ENCODE results near the gene PLAGL2. TPM values are rescaled to one million over a fixed set of nuclear protein-coding genes. Genes with fewer than 3 reads are reported as not detected.

Gene PLAGL2
- total and polyA plus RNA-seq, 2 donors from 2014 or later: 3.8 to 9.2 TPM

DNA sequence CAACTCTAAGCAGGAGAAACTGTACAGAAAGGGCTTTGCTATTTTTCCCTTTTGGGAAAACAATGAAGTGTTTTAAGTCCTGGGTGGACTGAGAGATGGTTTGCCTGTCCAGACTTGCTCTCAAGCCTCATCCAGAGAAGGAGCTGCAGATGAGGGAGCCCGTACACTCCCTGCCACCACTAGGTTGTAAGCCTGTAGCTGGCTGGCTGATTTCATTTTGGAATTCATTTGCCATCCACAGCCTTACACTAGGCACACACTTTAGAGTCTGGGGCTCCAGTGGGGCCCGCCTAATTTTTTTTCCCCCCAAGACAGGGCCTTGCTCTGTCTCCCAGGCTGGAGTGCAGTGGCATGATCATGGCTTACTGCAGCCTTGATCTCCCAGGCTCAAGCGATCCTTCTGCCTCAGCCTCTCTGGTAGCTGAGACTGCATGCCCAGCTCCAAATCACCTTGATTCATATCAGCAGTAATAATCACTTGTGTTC, 28.5 kb upstream of the PLAGL2 start:
- FAIRE-seq: no peak
- peaks cover 3 to 33% (median 24%) of the 10 kb centered on the region in 3 donors for H3K36me3 ChIP-seq (ENCODE audit: control insufficient read depth in 2 of 3, insufficient read depth in 3 of 3, low read length in 3 of 3)

DNA sequence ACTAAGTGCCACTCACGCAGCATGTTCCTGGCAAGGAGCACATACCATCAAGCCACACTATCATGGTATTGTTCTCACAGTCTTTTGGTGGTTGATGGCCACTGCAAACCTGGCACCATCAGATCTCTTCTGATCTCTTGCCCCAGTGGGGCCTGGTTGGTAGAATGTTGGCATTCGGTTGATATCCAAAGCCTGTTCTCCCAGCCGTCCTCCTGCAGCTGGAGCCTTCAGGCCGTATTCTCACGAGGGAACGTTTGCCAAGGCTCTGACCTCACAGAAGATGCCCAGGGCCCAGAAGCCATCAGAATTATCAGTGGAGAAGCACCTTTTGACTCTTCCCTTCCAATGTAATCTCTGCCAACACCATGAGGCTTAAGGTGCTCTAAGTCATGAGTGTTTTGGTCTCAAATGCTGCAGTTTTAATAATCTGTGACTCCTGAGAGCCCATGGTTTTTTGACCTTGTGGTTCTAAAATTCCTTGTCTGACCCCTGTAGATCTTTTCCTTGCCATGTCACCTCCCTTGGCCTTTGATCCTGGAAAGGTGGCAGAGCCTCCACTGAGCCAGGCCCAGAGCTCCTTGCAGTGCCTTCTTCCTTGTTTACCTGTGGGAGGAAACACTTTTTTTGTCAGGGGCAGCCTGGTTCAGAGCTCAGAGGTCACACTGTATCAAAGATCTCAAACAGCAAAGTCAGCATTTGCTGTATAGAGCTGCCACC, 27.9 kb upstream of the PLAGL2 start:
- FAIRE-seq (no peak), DNase-seq (no peak)
- H3K27me3 ChIP-seq (ENCODE audit: control insufficient read depth, insufficient read depth, low read length): no peaks in the 10 kb centered on the region
- peaks cover 0 to 7% (median 5%) of the 10 kb centered on the region in 3 donors for H3K4me1 ChIP-seq (ENCODE audit: control insufficient read depth in 2 of 3, insufficient read depth in 2 of 3, low read depth in 1 of 3, low read length in 3 of 3)
- intact Hi-C loops (cut with DNase I): no loop called here
- no peak overlapping the region for H3K27ac ChIP-seq (ENCODE audit: low read depth in 2 of 2, low read length in 2 of 2)
- no peak overlapping the region for H3K9ac ChIP-seq (ENCODE audit: low read length in 3 of 3)
- no peak overlapping the region for H3K4me3 ChIP-seq (ENCODE audit: low read length in 3 of 3)
- TF ChIP-seq, protein P1, sequence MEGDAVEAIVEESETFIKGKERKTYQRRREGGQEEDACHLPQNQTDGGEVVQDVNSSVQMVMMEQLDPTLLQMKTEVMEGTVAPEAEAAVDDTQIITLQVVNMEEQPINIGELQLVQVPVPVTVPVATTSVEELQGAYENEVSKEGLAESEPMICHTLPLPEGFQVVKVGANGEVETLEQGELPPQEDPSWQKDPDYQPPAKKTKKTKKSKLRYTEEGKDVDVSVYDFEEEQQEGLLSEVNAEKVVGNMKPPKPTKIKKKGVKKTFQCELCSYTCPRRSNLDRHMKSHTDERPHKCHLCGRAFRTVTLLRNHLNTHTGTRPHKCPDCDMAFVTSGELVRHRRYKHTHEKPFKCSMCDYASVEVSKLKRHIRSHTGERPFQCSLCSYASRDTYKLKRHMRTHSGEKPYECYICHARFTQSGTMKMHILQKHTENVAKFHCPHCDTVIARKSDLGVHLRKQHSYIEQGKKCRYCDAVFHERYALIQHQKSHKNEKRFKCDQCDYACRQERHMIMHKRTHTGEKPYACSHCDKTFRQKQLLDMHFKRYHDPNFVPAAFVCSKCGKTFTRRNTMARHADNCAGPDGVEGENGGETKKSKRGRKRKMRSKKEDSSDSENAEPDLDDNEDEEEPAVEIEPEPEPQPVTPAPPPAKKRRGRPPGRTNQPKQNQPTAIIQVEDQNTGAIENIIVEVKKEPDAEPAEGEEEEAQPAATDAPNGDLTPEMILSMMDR (IDR thresholded peaks at IDR 0.05; ENCODE audit: borderline replicate concordance, extremely low read depth, insufficient read depth): no peak
- no peaks in the 10 kb centered on the region for H3K9me3 ChIP-seq (ENCODE audit: control insufficient read depth in 2 of 3, insufficient read depth in 1 of 3, low read length in 3 of 3)
- H3K36me3 ChIP-seq (ENCODE audit: control insufficient read depth in 2 of 3, insufficient read depth in 3 of 3, low read length in 3 of 3): peaks cover 3 to 38% (median 24%) of the 10 kb centered on the region in 3 donors

More for the DNA sequence above, 28.5 kb upstream of the PLAGL2 start:
- Histone ChIP-seq H3K4me1 (ENCODE audit: control insufficient read depth in 2 of 3, insufficient read depth in 2 of 3, low read depth in 1 of 3, low read length in 3 of 3) (peaks cover 0 to 7% (median 5%) of the 10 kb centered on the region in 3 donors), H3K27ac (ENCODE audit: low read depth in 2 of 2, low read length in 2 of 2) (no peak overlapping the region), H3K9ac (ENCODE audit: low read length in 3 of 3) (no peak overlapping the region), H3K4me3 (ENCODE audit: low read length in 3 of 3) (no peak overlapping the region), H3K27me3 (ENCODE audit: control insufficient read depth, insufficient read depth, low read length) (no peaks in the 10 kb centered on the region), H3K9me3 (ENCODE audit: control insufficient read depth in 2 of 3, insufficient read depth in 1 of 3, low read length in 3 of 3) (no peaks in the 10 kb centered on the region)
- intact Hi-C loops (cut with DNase I): no loop called here
- DNase-seq: no peak
- TF ChIP-seq, protein P1 (IDR thresholded peaks at IDR 0.05; ENCODE audit: borderline replicate concordance, extremely low read depth, insufficient read depth): no peak

DNA sequence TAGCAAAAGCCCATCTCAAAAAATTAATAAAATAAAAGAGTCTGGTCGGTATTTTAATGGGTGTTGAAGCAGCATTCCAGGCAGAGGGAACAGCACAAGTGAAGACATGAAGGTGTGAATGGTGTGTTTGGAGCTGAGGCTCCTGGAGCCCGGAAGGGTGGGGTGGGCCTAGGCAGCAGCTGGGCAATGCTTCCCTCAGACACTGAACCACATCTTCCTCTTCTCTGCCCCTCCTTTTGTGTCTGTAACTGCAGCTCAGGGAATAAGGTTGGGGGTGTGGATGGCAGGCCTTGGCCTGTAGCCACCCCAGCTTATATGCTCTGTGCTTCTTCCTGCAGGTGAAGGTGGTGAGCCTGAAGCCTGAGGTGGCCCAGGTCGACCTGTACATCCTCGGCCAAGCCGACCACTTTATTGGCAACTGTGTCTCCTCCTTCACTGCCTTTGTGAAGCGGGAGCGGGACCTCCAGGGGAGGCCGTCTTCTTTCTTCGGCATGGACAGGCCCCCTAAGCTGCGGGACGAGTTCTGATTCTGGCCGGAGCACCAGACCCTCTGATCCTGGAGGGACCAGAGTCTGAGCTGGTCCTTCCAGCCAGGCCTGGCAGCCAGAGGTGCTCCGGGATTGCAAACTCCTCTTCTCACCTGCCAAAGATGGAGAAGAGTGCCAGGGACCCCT, 26.7 kb upstream of the PLAGL2 start:
- no peak overlapping the region for H3K27ac ChIP-seq (ENCODE audit: low read depth in 2 of 2, low read length in 2 of 2)
- TF ChIP-seq, protein P1 (IDR thresholded peaks at IDR 0.05; ENCODE audit: borderline replicate concordance, extremely low read depth, insufficient read depth): no peak
- peaks cover 0 to 3% (median 0%) of the 10 kb centered on the region in 3 donors for H3K4me1 ChIP-seq (ENCODE audit: control insufficient read depth in 2 of 3, insufficient read depth in 2 of 3, low read depth in 1 of 3, low read length in 3 of 3)
- DNase-seq: no peak
- H3K4me3 ChIP-seq (ENCODE audit: low read length in 3 of 3): no peak overlapping the region
- H3K36me3 ChIP-seq (ENCODE audit: control insufficient read depth in 2 of 3, insufficient read depth in 3 of 3, low read length in 3 of 3): peaks cover 3 to 40% (median 24%) of the 10 kb centered on the region in 3 donors
- H3K9me3 ChIP-seq (ENCODE audit: control insufficient read depth in 2 of 3, insufficient read depth in 1 of 3, low read length in 3 of 3): no peaks in the 10 kb centered on the region
- no peaks in the 10 kb centered on the region for H3K27me3 ChIP-seq (ENCODE audit: control insufficient read depth, insufficient read depth, low read length)
- intact Hi-C loops (cut with DNase I): no loop called here
- H3K9ac ChIP-seq (ENCODE audit: low read length in 3 of 3): no peak overlapping the region
- no peak for FAIRE-seq
